OCI-LY3 (cell line): ENCODE data around the gene FOXO1.

Experiments
- EZH2phosphoT487 ChIP-seq: fragments of 200-600 bp; shearing (Covaris generic); IDR thresholded peaks from 2 replicates; pipeline ENCODE4 v1.6.1; 2018; ENCODE audit warnings: antibody characterized with exemption, mixed run types, low read depth
- TF ChIP-seq, protein P1 (sequence below): fragments of 200-600, 300-600 bp; sonication (generic); IDR thresholded peaks from 2 replicates; pipeline ENCODE4 v1.5.1; 2014; ENCODE audit warnings: antibody characterized with exemption, low read length, low read depth

DNA sequence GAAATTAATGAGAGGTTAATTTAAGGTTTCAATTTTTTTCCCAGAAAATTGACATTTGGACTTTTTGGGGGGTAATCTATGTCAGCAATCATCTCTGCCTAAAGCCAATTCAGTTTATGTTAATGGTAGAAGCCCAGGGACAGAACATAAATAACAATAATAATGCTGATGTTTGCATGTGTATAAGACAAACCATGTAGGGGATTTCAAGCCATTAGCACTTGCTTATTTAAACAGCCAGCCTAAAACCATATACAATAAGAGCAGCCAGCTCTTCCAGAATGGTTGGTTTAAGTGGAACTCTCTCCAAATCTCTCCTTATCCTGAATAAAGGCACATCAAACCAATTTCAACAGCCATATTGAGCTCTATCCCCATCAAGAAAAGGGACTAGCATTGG is 7.0 kb upstream of the FOXO1 start:
- TF ChIP-seq, protein P1, sequence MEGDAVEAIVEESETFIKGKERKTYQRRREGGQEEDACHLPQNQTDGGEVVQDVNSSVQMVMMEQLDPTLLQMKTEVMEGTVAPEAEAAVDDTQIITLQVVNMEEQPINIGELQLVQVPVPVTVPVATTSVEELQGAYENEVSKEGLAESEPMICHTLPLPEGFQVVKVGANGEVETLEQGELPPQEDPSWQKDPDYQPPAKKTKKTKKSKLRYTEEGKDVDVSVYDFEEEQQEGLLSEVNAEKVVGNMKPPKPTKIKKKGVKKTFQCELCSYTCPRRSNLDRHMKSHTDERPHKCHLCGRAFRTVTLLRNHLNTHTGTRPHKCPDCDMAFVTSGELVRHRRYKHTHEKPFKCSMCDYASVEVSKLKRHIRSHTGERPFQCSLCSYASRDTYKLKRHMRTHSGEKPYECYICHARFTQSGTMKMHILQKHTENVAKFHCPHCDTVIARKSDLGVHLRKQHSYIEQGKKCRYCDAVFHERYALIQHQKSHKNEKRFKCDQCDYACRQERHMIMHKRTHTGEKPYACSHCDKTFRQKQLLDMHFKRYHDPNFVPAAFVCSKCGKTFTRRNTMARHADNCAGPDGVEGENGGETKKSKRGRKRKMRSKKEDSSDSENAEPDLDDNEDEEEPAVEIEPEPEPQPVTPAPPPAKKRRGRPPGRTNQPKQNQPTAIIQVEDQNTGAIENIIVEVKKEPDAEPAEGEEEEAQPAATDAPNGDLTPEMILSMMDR = no peak
- TF ChIP-seq EZH2phosphoT487 = no peak
